Testis (tissue), 2 donors: ENCODE measurements around the gene CST9L.

Source experiments
- POLR2A ChIP-seq: fragments of 450-650 bp; IDR thresholded peaks from one replicate; pipeline ENCODE4 v1.6.1; 2017; ENCODE audit warnings: antibody characterized with exemption, mild to moderate bottlenecking, moderate library complexity
- TF ChIP-seq, protein P1 (sequence below), 3 experiments: fragments of 450-650 bp in 2 of 3; fragments of 200-600 bp in 1 of 3; sonication (generic) in 1 of 3; IDR thresholded peaks; one replicate each; pipeline ENCODE4 v1.5.1; 2016 to 2019; ENCODE audit warnings: antibody characterized with exemption in 3 of 3, mild to moderate bottlenecking in 2 of 3, moderate library complexity in 1 of 3

DNA sequence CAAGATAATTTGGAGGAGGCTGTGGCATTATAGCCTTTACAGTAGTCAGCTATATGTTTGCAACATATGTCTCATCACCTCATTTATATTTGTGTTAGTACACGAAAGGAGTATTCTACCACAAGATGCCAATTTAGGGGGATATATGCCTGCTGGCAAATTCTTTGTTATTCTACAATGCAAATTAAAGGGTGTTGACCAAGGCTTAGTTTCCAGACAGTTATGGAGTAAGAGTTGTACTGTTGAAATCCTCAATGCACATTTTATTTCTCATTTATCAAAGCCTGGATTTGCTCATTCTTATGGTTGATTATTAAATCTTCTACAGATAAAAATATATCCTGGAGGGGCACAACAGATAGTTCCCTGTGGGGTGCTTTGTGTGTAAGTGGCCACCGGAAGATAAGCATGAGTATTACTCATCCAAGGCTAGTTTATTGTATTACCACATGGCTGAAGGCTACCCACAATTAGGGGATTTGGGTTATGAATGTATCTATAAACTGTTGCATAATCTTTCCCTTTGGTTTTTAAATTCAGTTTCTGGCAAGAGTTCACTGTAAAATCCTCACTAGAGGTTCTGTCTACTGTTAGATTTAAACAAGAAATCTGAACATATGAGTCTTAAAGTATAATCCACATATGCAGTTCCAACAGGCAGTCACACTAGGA lies 28.4 kb upstream of the CST9L start:
- TF ChIP-seq POLR2A: no peak
- TF ChIP-seq, protein P1, sequence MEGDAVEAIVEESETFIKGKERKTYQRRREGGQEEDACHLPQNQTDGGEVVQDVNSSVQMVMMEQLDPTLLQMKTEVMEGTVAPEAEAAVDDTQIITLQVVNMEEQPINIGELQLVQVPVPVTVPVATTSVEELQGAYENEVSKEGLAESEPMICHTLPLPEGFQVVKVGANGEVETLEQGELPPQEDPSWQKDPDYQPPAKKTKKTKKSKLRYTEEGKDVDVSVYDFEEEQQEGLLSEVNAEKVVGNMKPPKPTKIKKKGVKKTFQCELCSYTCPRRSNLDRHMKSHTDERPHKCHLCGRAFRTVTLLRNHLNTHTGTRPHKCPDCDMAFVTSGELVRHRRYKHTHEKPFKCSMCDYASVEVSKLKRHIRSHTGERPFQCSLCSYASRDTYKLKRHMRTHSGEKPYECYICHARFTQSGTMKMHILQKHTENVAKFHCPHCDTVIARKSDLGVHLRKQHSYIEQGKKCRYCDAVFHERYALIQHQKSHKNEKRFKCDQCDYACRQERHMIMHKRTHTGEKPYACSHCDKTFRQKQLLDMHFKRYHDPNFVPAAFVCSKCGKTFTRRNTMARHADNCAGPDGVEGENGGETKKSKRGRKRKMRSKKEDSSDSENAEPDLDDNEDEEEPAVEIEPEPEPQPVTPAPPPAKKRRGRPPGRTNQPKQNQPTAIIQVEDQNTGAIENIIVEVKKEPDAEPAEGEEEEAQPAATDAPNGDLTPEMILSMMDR (IDR thresholded peaks at IDR 0.05): no peak
